ENCODE measurements around the gene FERD3L. TPM values are rescaled to one million over a fixed set of nuclear protein-coding genes. Genes with fewer than 3 reads are reported as not detected.

Gene FERD3L
- total and polyA plus RNA-seq, 2 of the 13 experiments (the other 11 are each of a cell fraction or from before 2014, with no cell fraction given) = not detected

GRCh38 chr7:19110026-19110730, 35.0 kb downstream of the FERD3L start:
- no TSS peak for BruUV-seq (replicated peaks)
- Histone ChIP-seq H3K4me1 (ENCODE audit: insufficient read depth, low read length) (no peaks in the 10 kb centered on the region), H3K4me3 (replicated peaks in 1 of 3; ENCODE audit: insufficient read depth in 1 of 3, low read depth in 2 of 3, low read length in 3 of 3) (no peak overlapping the region), H4K20me1 (ENCODE audit: insufficient read depth, low read length) (no peaks in the 10 kb centered on the region), H3K9me3 (ENCODE audit: low read length) (no peaks in the 10 kb centered on the region), H3K27me3 (ENCODE audit: control insufficient read depth in 1 of 2, insufficient read depth in 2 of 2, low read length in 2 of 2) (peaks cover 2 to 54% of the 10 kb centered on the region in 2 experiments; a peak in 2 of 5 replicates), H3K36me3 (replicated peaks in 1 of 2; ENCODE audit: control insufficient read depth in 1 of 2, insufficient read depth in 2 of 2, low read length in 2 of 2) (no peaks in the 10 kb centered on the region), H3K9ac (ENCODE audit: insufficient read depth, low read depth, low read length) (no peak overlapping the region), H2AFZ (ENCODE audit: low read length) (no peak overlapping the region), H3K27ac (ENCODE audit: extremely low read length, insufficient read depth, low read length) (no peak overlapping the region), H3K79me2 (ENCODE audit: insufficient read depth, low read length) (no peaks in the 10 kb centered on the region), H3K4me2 (ENCODE audit: low read depth, low read length) (no peak overlapping the region)
- whole genome bisulfite sequencing (ENCODE audit: low lambda C conversion rate) = 2% methylated on average over 11 of the region's 11 CpGs
- in situ Hi-C loops (cut with HindIII; ENCODE audit: extremely low pct_ligation_motif_present, low pct_unique_long_range_greater_than_20kb) (loop anchor here (25.0 kb wide), 1 partner anchor 552 kb away; no protein-coding TSS in a partner anchor), intact Hi-C loops (cut with micrococcal nuclease; ENCODE audit: unreplicated experiment) (no loop called here)
- FAIRE-seq (no peak), DNase-seq (ENCODE audit: low spot score) (no peak), ATAC-seq (no peak)
- CTCF ChIA-PET (ENCODE audit: low intra/inter-chr PET ratio, low total read pairs) = no interaction called here
- POLR2A ChIA-PET = no interaction called here
- TF ChIP-seq ZNF549 (CRISPR knock-in tag; IDR thresholded peaks at IDR 0.05) = no peak
- no peak for TF ChIP-seq MEIS2 (CRISPR knock-in tag; IDR thresholded peaks at IDR 0.05)
- TF ChIP-seq NFIB (CRISPR knock-in tag; IDR thresholded peaks at IDR 0.05; ENCODE audit: borderline replicate concordance) = no peak
- no peak for TF ChIP-seq ZSCAN30 (CRISPR knock-in tag; IDR thresholded peaks at IDR 0.05)
- TF ChIP-seq ERF (CRISPR knock-in tag; IDR thresholded peaks at IDR 0.05) = no peak
- TF ChIP-seq FOXP1 (IDR thresholded peaks at IDR 0.05) = no peak
- TF ChIP-seq FOXP1 (CRISPR knock-in tag; IDR thresholded peaks at IDR 0.05) = no peak
- no peak for TF ChIP-seq ZBTB1 (CRISPR knock-in tag; IDR thresholded peaks at IDR 0.05; ENCODE audit: borderline replicate concordance)
- no peak for TF ChIP-seq DZIP1 (CRISPR knock-in tag; IDR thresholded peaks at IDR 0.05)
- no peak for TF ChIP-seq TCF7L2 (IDR thresholded peaks at IDR 0.05; ENCODE audit: low read depth, low read length)
- no peak for TF ChIP-seq ZNF639 (CRISPR knock-in tag; conservative IDR thresholded peaks at IDR 0.05)
- TF ChIP-seq ZBTB34 (CRISPR knock-in tag; IDR thresholded peaks at IDR 0.05) = no peak
- TF ChIP-seq DBP (CRISPR knock-in tag; IDR thresholded peaks at IDR 0.05; ENCODE audit: not compliant biosample characterization) = no peak
- TF ChIP-seq ZBTB44 (CRISPR knock-in tag; IDR thresholded peaks at IDR 0.05) = no peak
- no peak for TF ChIP-seq ZNF350 (CRISPR knock-in tag; IDR thresholded peaks at IDR 0.05; ENCODE audit: borderline replicate concordance, low read depth)
- no peak for TF ChIP-seq ZNF598 (CRISPR knock-in tag; IDR thresholded peaks at IDR 0.05; ENCODE audit: borderline replicate concordance)
- no peak for TF ChIP-seq SP5 (CRISPR knock-in tag; IDR thresholded peaks at IDR 0.05; ENCODE audit: borderline replicate concordance, low read depth)

Data from HepG2 (cell line).